ENCODE data around the gene CPLANE2. TPM values are rescaled to one million over a fixed set of nuclear protein-coding genes. Genes with fewer than 3 reads are reported as not detected.

CPLANE2 gene
- polyA plus RNA-seq, 1 donor from 2014 or later: 5.7 TPM

DNA sequence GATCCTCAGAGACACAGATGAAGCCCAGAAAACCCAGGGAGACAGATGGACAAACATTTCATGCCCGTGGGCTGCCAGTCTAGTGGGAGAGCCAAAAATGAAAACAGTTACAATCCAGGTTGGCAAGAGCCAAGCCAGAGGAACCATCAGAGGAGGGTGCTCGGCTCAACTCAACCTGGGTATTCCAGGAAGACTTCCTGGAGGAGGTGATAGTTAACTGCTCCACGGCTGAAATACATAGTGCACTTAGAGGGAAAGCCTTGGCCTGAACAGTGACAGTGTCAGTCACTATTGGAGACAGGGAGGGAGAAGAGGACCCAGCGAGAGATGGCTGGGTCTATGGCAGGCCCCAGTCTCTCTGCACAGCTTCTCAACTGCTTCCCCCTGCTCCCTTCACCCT is 26.4 kb downstream of the CPLANE2 start:
- H3K27ac ChIP-seq (ENCODE audit: low read length): no peak overlapping the region

DNA sequence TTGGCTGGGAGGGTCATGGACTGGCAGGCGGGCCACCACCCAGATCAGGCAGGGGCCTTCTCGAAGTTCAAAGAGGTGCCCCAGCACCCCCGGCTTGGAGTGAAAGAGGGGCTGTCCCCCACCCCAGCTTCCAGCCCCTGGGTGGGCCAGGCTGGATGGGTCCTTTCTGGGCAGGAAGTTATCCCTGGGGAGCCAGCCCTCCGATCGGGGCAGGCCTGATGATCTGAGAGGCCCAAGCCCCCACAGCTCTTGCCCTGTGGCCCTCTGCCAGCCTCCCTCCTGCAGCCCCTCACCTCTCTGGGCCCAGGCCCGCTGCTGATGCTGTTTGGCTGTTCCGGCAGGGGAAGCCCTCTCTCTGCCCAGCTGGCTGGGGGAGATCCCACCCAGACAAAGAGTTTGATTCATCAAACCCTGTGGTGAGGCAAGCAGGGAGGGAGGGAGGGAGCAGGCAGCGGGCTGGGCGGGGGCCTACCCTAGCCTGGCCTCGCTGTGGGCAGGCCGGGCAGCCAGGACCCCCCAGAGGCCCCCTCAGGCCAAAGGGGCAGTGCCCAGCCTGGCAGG is 27.1 kb downstream of the CPLANE2 start:
- H3K9ac ChIP-seq (ENCODE audit: low read length): no peak overlapping the region
- no peaks in the 10 kb centered on the region for H3F3A ChIP-seq (ENCODE audit: insufficient read depth, low read length, poor library complexity, severe bottlenecking)
- no peak overlapping the region for H3K4me2 ChIP-seq (ENCODE audit: low read length)
- no peaks in the 10 kb centered on the region for H3K27me3 ChIP-seq (ENCODE audit: insufficient read depth, low read depth, low read length)
- H4K20me1 ChIP-seq (ENCODE audit: insufficient read depth): no peaks in the 10 kb centered on the region
- H3K9me3 ChIP-seq (ENCODE audit: low read length): no peaks in the 10 kb centered on the region
- H3K4me3 ChIP-seq (ENCODE audit: low read length): no peak overlapping the region
- TF ChIP-seq EZH2 (IDR thresholded peaks at IDR 0.05; ENCODE audit: borderline replicate concordance, insufficient read depth, low read length, poor library complexity, severe bottlenecking): no peak
- no peak for TF ChIP-seq POLR2AphosphoS5 (IDR thresholded peaks at IDR 0.05)
- no peak for TF ChIP-seq EP300 (conservative IDR thresholded peaks at IDR 0.05; ENCODE audit: poor library complexity, severe bottlenecking)
- no peak for TF ChIP-seq MXI1 (conservative IDR thresholded peaks at IDR 0.05; ENCODE audit: poor library complexity, severe bottlenecking)
- TF ChIP-seq, protein P1, sequence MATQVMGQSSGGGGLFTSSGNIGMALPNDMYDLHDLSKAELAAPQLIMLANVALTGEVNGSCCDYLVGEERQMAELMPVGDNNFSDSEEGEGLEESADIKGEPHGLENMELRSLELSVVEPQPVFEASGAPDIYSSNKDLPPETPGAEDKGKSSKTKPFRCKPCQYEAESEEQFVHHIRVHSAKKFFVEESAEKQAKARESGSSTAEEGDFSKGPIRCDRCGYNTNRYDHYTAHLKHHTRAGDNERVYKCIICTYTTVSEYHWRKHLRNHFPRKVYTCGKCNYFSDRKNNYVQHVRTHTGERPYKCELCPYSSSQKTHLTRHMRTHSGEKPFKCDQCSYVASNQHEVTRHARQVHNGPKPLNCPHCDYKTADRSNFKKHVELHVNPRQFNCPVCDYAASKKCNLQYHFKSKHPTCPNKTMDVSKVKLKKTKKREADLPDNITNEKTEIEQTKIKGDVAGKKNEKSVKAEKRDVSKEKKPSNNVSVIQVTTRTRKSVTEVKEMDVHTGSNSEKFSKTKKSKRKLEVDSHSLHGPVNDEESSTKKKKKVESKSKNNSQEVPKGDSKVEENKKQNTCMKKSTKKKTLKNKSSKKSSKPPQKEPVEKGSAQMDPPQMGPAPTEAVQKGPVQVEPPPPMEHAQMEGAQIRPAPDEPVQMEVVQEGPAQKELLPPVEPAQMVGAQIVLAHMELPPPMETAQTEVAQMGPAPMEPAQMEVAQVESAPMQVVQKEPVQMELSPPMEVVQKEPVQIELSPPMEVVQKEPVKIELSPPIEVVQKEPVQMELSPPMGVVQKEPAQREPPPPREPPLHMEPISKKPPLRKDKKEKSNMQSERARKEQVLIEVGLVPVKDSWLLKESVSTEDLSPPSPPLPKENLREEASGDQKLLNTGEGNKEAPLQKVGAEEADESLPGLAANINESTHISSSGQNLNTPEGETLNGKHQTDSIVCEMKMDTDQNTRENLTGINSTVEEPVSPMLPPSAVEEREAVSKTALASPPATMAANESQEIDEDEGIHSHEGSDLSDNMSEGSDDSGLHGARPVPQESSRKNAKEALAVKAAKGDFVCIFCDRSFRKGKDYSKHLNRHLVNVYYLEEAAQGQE (IDR thresholded peaks at IDR 0.05; ENCODE audit: borderline replicate concordance): no peak
- TF ChIP-seq SMC3 (conservative IDR thresholded peaks at IDR 0.05; ENCODE audit: poor library complexity): no peak
- TF ChIP-seq TAF1 (IDR thresholded peaks at IDR 0.05; ENCODE audit: low read depth): no peak
- TF ChIP-seq, protein P2, sequence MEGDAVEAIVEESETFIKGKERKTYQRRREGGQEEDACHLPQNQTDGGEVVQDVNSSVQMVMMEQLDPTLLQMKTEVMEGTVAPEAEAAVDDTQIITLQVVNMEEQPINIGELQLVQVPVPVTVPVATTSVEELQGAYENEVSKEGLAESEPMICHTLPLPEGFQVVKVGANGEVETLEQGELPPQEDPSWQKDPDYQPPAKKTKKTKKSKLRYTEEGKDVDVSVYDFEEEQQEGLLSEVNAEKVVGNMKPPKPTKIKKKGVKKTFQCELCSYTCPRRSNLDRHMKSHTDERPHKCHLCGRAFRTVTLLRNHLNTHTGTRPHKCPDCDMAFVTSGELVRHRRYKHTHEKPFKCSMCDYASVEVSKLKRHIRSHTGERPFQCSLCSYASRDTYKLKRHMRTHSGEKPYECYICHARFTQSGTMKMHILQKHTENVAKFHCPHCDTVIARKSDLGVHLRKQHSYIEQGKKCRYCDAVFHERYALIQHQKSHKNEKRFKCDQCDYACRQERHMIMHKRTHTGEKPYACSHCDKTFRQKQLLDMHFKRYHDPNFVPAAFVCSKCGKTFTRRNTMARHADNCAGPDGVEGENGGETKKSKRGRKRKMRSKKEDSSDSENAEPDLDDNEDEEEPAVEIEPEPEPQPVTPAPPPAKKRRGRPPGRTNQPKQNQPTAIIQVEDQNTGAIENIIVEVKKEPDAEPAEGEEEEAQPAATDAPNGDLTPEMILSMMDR (IDR thresholded peaks at IDR 0.05; ENCODE audit: poor library complexity, severe bottlenecking): no peak
- TF ChIP-seq RAD21 (conservative IDR thresholded peaks at IDR 0.05): no peak
- H3K27ac ChIP-seq (ENCODE audit: low read length): no peak overlapping the region
- no peaks in the 10 kb centered on the region for H3K36me3 ChIP-seq (ENCODE audit: insufficient read depth, low read length)
- no peaks in the 10 kb centered on the region for H3K9me2 ChIP-seq (ENCODE audit: insufficient read depth, low read length)
- no peak overlapping the region for H2AFZ ChIP-seq (ENCODE audit: low read depth, low read length)
- H3K79me2 ChIP-seq (replicated peaks; ENCODE audit: insufficient read depth, low read length): no peaks in the 10 kb centered on the region

More for the DNA sequence above, 26.4 kb downstream of the CPLANE2 start:
- H3K36me3 ChIP-seq (ENCODE audit: insufficient read depth, low read length): no peaks in the 10 kb centered on the region
- H3F3A ChIP-seq (ENCODE audit: insufficient read depth, low read length, poor library complexity, severe bottlenecking): no peaks in the 10 kb centered on the region
- H3K9me3 ChIP-seq (ENCODE audit: low read length): no peaks in the 10 kb centered on the region
- no peaks in the 10 kb centered on the region for H3K27me3 ChIP-seq (ENCODE audit: insufficient read depth, low read depth, low read length)
- H2AFZ ChIP-seq (ENCODE audit: low read depth, low read length): no peak overlapping the region
- H3K9ac ChIP-seq (ENCODE audit: low read length): no peak overlapping the region
- no peaks in the 10 kb centered on the region for H4K20me1 ChIP-seq (ENCODE audit: insufficient read depth)
- no peak overlapping the region for H3K4me3 ChIP-seq (ENCODE audit: low read length)
- TF ChIP-seq EP300 (conservative IDR thresholded peaks at IDR 0.05; ENCODE audit: poor library complexity, severe bottlenecking) (no peak), RAD21 (conservative IDR thresholded peaks at IDR 0.05) (no peak)
- H3K9me2 ChIP-seq (ENCODE audit: insufficient read depth, low read length): no peaks in the 10 kb centered on the region
- no peak overlapping the region for H3K4me2 ChIP-seq (ENCODE audit: low read length)
- H3K79me2 ChIP-seq (replicated peaks; ENCODE audit: insufficient read depth, low read length): no peaks in the 10 kb centered on the region
